AG04450 (cell line): ENCODE data around the gene MARCHF2. TPM values are rescaled to one million over a fixed set of nuclear protein-coding genes. Genes with fewer than 3 reads are reported as not detected.
"Not testable (repeated sequence)": the region's sequence is repeated elsewhere in the genome, so short reads cannot be mapped to it uniquely, and the experiment has no call there.

Source experiments
- CTCF ChIA-PET: fragments of 300-600, 350-600 bp; formaldehyde crosslinking; extraction: SDS; loops from one replicate; lab custom pipeline; 2022; ENCODE audit warnings: antibody characterized with exemption, inconsistent platforms; lab: Charles Lee
- POLR2A ChIA-PET: fragments of 350-600 bp; formaldehyde crosslinking; extraction: SDS; loops from one replicate; lab custom pipeline; 2021; ENCODE audit warnings: antibody characterized with exemption, inconsistent platforms; lab: Yijun Ruan, JAX
- DNase-seq: peaks from one replicate; pipeline ENCODE4 v3.0.0-alpha.2; 2011; ENCODE audit warnings: low read depth, low spot score
- H3K27ac ChIP-seq: one replicate; pipeline ENCODE4 v1.5.1; 2012; ENCODE audit warnings: low read depth, low read length, control low read depth
- H3K27me3 ChIP-seq: one replicate; pipeline ENCODE4 v1.6.0; 2012; ENCODE audit warnings: low read length; ENCODE audit not compliant: control insufficient read depth, insufficient read depth
- H3K4me3 ChIP-seq: 2 replicates; pipeline ENCODE4 v1.5.1; 2011; ENCODE audit warnings: mild to moderate bottlenecking, low read depth, low read length, control low read depth
- H3K9me3 ChIP-seq: 2 replicates; pipeline ENCODE4 v1.5.1; 2012; ENCODE audit warnings: low read length; ENCODE audit not compliant: control insufficient read depth, insufficient read depth
- polyA plus RNA-seq: library from polyadenylated mRNA; depleted of rRNA; stranded (reverse); fragments of >200 nt; gene quantifications from 2 replicates; pipeline ENCODE4 v1.2.3, GENCODE V29; 2011
- TF ChIP-seq, protein P1 (sequence below): IDR thresholded peaks from 2 replicates; pipeline ENCODE4 v1.5.1; 2011; ENCODE audit warnings: low read depth, low read length, control low read depth, inconsistent platforms

Gene MARCHF2
- polyA plus RNA-seq, 1 experiment = 14.7 TPM

DNA sequence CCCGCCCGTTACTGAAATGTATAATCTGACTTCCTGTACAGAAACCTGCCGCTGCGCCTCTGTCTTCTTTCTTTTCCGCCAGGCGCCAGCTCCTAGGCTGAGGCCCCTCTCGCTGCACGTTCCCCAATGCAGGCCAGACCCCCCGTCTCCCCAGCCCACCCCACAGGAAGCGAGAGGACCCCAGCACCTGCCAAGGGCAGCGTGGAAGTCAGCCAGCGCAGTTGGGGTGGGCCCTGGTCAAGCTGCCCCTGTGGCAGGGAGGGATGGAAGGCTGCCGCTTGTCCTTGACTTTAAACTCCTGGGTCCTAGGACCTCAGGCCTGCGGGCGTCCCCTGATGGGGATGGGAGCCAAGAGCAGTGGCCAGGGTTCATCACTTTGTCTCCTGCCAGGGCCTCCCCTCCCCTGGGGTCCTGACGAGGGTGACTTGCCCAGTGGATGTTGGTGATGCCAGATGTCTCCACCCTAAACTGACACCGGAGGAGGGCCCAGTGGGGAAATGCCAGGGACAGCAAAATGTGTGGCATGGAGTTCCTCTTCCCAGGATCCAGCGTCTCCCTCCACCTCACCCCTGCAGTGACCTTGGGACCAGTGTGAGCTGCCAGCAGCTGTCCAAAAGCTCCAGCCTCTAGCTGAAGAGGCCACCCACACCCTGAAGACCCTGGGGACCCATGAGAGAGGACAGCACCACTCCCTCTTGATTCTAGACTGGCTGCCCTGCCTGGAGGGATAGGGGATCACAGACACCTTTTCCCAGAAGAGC is 8.5 kb upstream of the MARCHF2 start:
- no peak overlapping the region for H3K4me3 ChIP-seq

DNA sequence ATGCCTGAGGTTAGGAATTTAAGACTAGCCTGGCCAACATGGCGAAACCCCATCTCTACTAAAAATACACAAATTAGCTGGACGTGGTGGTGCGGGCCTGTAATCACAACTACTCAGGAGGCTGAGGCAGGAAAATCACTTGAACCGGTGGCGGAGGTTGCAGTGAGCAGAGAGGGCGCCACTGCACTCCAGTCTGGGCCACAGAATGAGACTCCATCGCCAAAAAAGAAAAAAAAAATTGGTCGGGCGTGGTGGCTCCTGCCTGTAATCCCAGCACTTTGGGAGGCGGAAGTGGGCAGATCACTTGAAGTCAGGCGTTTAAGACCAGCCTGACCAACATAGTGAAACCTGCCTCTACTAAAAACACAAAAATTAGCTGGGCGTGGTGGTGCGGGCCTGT is 2.4 kb upstream of the MARCHF2 start:
- ChIA-PET CTCF (interaction anchor here (0.6 to 1.1 kb wide), 5 partner anchors 15 to 170 kb away, joined by 3 to 4 read pairs (median 3); no protein-coding TSS in a partner anchor), POLR2A (interaction anchor here (0.7 kb wide), 1 partner anchor 12 kb away, joined by 6 read pairs; no protein-coding TSS in a partner anchor)
- H3K27me3 ChIP-seq, DNase-seq, H3K9me3 ChIP-seq, H3K27ac ChIP-seq, H3K4me3 ChIP-seq: not testable (repeated sequence)

More for the DNA sequence above, 8.5 kb upstream of the MARCHF2 start:
- TF ChIP-seq, protein P1, sequence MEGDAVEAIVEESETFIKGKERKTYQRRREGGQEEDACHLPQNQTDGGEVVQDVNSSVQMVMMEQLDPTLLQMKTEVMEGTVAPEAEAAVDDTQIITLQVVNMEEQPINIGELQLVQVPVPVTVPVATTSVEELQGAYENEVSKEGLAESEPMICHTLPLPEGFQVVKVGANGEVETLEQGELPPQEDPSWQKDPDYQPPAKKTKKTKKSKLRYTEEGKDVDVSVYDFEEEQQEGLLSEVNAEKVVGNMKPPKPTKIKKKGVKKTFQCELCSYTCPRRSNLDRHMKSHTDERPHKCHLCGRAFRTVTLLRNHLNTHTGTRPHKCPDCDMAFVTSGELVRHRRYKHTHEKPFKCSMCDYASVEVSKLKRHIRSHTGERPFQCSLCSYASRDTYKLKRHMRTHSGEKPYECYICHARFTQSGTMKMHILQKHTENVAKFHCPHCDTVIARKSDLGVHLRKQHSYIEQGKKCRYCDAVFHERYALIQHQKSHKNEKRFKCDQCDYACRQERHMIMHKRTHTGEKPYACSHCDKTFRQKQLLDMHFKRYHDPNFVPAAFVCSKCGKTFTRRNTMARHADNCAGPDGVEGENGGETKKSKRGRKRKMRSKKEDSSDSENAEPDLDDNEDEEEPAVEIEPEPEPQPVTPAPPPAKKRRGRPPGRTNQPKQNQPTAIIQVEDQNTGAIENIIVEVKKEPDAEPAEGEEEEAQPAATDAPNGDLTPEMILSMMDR = no peak
- ChIA-PET POLR2A (no interaction called here), CTCF (interaction anchor here (1.0 to 2.2 kb wide), 3 partner anchors 8 to 51 kb away, joined by 4 to 17 read pairs (median 5); partner anchors contain the start of gene MARCHF2)
- Histone ChIP-seq H3K27me3 (no peaks in the 10 kb centered on the region), H3K27ac (no peak overlapping the region), H3K9me3 (no peaks in the 10 kb centered on the region; the same call in 1 of the 2 replicates)
- DNase-seq = no peak

DNA sequence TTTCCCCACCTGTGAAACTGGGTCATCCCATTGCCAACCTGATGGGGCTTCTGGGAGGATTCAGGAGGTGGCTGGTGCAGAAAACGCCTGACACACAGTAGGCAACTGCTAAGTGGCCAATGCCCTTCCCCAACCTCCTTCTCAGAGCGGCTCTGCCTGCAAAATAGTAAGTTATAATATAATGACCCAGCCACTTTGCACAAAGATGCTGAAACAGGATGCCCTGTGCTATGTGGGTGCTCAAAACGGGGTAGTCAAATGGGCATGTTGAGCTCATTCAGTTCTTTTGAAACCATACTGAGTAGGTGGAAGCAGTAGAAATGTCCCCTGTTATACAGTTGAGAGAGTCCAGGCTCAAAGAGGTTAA is 507 bp downstream of the MARCHF2 start:
- Histone ChIP-seq H3K4me3 (peak overlapping the region; percentile 68), H3K9me3 (no peaks in the 10 kb centered on the region), H3K27ac (no peak overlapping the region), H3K27me3 (no peaks in the 10 kb centered on the region)
- ChIA-PET CTCF (interaction anchor here (0.6 to 2.9 kb wide), 30 partner anchors 9 to 228 kb away, joined by 3 to 21 read pairs (median 5); partner anchors contain the start of gene ZNF414), POLR2A (interaction anchor here (0.6 to 2.3 kb wide), 12 partner anchors 10 to 171 kb away, joined by 3 to 16 read pairs (median 4); partner anchors contain the start of genes HNRNPM, NDUFA7, RPS28 and ZNF414)
- no peak for DNase-seq
- TF ChIP-seq, protein P1 = no peak

DNA sequence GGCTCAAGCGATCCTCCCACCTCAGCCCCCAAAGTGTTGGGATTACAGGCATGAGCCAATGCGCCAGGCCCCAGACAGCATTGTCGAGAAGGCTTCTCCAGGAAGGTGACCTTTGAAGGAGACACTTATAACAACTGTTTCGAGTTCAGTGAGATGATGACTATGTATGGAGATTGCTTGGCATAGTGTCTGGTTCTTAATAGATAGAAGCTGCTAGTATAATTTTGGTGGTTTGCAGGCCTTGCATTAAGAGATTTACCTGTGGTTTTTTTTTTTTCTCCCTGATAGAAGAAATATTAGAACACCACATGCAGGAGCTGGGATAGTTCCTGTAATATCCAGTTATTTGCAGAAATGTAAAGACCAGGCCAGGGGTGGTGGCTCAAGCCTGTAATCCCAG is 3.7 kb downstream of the MARCHF2 start:
- no peaks in the 10 kb centered on the region for H3K27me3 ChIP-seq
- ChIA-PET CTCF (interaction anchor here (0.7 kb wide), 1 partner anchor 60 kb away, joined by 5 read pairs; no protein-coding TSS in a partner anchor), POLR2A (interaction anchor here (0.6 kb wide), 4 partner anchors 67 to 1019 kb away, joined by 3 to 6 read pairs (median 4); no protein-coding TSS in a partner anchor)
- no peak for DNase-seq
- TF ChIP-seq, protein P1 = no peak
- no peaks in the 10 kb centered on the region; the same call in 1 of the 2 replicates for H3K9me3 ChIP-seq
- H3K4me3 ChIP-seq = no peak overlapping the region
- H3K27ac ChIP-seq = no peak overlapping the region

DNA sequence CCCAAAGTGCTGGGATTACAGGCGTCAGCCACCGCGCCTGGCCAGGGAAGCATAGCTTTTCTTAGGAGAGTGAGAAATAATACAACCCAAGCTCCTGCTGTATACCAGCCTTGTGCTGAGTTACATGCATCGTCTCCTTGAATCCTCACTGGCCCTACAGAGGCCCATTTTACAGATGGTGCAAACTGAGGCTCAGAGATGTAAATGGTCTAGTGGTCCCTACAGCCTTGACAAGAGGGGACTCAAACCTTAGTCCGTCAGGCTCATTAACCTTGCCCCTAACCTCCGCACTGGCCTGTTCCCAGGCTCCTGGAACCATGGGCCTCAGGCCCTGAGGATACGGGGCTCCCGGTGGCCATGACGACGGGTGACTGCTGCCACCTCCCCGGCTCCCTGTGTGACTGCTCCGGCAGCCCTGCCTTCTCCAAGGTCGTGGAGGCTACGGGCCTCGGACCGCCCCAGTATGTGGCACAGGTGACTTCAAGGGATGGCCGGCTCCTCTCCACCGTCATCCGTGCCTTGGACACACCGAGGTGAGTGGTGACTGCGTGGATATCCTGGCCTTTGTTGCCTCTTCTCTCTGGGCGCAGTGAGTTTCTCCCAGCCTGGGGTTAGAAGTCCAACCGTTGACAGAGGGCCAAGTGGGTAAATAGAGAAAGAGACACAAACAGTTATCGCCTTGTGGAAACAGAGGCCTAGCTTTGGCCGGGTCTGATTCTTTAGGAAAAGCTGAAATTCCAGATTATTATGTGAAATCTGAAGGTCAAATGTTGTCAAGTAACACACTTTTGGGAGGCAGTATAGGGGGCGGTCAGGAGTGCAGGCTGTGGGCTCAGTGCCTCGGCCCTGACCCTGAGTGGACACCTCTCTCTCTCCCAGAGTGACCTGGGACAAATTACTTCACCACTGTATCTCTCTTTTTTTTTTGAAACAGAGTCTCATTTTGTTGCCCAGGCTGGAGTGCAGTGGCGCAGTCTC is 8.7 kb downstream of the MARCHF2 start:
- Histone ChIP-seq H3K4me3 (no peak overlapping the region), H3K27ac (no peak overlapping the region), H3K27me3 (no peaks in the 10 kb centered on the region), H3K9me3 (no peaks in the 10 kb centered on the region; the same call in 1 of the 2 replicates)
- CTCF ChIA-PET = interaction anchor here (1.0 to 1.4 kb wide), 2 partner anchors 9 to 158 kb away, joined by 4 to 6 read pairs; partner anchors contain the start of gene MARCHF2
- DNase-seq = no peak
- POLR2A ChIA-PET = interaction anchor here (0.6 to 0.7 kb wide), 2 partner anchors 9 to 16 kb away, joined by 4 to 12 read pairs; no protein-coding TSS in a partner anchor
- TF ChIP-seq, protein P1 = no peak
